ENCODE results near the gene IL17C. TPM values are rescaled to one million over a fixed set of nuclear protein-coding genes. Genes with fewer than 3 reads are reported as not detected.

IL17C gene, protein sequence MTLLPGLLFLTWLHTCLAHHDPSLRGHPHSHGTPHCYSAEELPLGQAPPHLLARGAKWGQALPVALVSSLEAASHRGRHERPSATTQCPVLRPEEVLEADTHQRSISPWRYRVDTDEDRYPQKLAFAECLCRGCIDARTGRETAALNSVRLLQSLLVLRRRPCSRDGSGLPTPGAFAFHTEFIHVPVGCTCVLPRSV
- polyA plus RNA-seq (ENCODE audit: insufficient read depth in 1 of 5, insufficient read length in 5 of 5, low replicate concordance in 1 of 5) = under 1 TPM in 1 of 5 donors, not detected in 4; 0.10 TPM
- long read RNA-seq, donor 1 = 0 reads
- long read RNA-seq, donor 2 = 0 reads
- long read RNA-seq, donor 3 = 0 reads
- long read RNA-seq, donor 4 = 0 reads
- long read RNA-seq, donor 5 = 0 reads
- long read RNA-seq, donor 6 = 0 reads
- long read RNA-seq, donor 7 = 0 reads
- long read RNA-seq, donor 8 = 0 reads

DNA sequence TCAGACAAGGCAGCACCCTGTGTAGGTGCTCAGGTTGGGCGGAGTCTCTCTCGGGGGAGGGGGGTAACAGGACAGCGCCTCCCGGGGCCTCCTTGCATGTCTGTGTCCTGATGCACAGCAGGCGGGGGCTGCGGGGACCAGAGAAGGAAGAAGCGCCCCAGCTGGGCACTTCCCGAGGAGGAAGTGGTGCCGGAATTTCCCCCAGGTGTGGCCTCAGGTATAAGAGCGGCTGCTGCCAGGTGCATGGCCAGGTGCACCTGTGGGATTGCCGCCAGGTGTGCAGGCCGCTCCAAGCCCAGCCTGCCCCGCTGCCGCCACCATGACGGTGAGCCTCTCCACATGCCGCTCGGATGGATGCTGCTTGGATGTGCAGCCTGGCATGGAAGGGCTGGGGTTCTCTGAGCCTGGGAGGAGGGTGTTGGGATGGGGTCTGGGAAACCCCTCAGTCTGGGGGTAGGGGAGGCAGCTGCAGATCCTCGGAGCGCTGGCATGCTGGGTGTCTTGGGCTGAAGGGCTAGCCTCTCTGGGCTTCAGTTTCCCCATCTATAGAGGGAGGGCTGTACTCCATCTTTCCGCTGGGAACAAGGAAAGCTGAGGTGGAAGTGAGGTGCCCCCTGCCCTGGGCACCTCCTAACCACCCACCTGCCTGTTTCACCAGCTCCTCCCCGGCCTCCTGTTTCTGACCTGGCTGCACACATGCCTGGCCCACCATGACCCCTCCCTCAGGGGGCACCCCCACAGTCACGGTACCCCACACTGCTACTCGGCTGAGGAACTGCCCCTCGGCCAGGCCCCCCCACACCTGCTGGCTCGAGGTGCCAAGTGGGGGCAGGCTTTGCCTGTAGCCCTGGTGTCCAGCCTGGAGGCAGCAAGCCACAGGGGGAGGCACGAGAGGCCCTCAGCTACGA, at the start of gene IL17C:
Gene IL17C, plus strand, starts transcription at position 250 of the 908 bp plus-strand sequence. Its CDS starts 70 bp downstream, at position 320.
- DNase-seq = no peak

DNA sequence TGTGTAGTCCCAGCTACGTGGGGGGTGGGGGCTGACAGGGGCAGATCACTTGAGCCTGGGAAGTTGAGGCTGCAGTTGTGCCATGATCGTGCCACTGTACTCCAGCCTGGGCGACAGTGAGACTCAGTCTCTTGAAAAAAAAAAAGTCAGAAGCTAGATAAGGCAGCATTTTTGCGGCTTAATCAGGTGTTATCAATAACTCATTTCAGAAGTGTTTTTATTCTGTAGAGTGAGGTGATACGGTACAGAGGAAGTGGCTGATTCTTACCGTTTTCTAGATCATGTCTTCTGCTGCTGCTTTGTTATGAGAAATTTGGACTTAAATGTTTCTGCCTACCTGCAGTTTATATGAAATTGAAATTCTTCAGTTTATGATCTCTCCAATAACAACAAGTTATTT, 49.6 kb upstream of the IL17C start:
- DNase-seq = no peak

DNA sequence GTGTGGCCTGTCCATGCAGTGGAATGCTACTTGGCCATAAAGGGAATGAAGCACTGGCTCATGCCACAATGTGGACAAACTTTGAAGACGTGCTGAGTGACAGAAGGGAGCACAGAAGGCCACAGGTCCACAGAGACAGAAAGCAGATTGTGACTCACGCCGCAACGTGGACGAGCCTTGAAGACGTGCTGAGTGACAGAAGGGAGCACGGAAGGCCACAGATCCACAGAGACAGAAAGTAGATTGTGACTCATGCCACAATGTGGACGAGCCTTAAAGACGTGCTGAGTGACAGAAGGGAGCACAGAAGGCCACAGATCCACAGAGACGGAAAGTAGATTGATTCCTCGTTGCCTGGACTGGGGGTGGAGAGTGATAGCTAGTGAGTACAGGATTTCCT, 48.9 kb upstream of the IL17C start:
- no peak for DNase-seq

DNA sequence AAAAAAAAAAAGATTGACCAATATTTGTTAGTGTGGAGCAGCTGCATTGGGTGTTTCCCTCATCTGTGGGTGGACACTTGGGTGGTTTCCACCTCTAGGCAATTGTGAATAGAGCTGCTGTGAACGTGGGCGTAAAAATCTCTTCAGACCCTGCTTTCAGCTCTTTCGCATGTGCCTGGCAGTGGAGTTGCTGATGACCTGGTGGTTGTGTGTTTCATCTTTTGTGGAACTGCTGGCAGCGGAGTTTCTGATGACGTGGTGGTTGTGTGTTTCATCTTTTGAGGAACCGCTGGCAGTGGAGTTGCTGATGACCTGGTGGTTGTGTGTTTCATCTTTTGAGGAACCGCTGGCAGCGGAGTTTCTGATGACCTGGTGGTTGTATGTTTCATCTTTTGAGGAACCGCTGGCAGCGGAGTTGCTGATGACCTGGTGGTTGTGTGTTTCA, 46.8 kb upstream of the IL17C start:
- DNase-seq = no peak

DNA sequence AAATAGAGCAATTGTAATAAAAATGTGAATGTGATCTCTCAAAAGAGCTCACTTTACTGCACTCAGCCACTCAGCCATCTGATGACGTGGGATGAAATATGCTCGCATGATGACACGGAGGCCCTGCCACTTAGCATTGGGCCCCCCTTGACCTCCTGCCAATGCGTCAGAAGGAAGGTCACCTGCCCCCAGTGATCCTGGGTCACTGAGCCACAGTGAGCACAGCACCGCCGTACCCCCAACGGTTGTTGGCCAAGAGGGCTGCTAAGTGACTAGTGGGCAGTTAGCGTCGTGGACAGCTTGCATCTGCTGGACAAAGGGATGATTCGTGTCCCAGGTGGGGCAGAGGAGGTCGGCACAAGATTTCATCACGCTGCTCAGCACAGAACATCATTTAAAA, 45.3 kb upstream of the IL17C start:
- DNase-seq = no peak

DNA sequence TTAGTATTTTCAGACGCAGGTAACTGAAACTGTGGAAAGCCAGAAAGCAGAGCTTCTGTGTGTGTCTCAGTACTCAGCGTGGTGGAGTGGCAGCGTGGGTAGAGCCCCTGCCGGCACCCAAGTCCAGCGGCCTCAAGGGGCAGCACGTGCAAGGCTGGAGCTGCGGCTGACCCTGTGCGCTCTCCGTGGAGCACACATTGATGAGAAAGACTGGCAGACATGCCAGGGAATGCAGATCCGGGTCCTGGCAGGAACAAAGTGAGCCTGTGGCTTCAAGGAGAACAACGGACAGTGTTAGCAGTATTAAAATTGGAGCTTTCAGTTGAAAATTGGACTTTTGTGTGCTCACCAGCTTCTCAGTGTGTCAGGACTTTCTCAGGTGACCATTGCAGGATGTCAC, 44.9 kb upstream of the IL17C start:
- DNase-seq = no peak

DNA sequence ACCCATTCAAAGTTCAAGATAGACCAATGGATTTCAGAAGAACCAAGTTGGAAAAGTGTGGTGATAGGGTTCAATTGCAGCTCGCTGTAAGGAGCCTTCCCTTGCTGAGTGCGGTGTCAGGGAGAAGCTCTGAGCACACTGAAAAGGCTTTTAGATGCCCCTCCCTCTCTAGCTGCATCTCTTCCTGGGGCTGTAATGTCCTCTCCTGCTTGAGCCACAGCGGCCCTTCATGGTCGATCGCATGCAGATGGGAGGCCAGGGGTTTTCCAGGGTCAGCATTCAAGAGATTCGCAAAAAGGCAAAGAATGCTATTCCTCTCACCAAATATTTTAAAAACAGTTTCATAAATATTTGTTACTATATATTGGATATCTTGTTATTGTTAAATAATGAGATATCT, 44.5 kb upstream of the IL17C start:
- DNase-seq = no peak

DNA sequence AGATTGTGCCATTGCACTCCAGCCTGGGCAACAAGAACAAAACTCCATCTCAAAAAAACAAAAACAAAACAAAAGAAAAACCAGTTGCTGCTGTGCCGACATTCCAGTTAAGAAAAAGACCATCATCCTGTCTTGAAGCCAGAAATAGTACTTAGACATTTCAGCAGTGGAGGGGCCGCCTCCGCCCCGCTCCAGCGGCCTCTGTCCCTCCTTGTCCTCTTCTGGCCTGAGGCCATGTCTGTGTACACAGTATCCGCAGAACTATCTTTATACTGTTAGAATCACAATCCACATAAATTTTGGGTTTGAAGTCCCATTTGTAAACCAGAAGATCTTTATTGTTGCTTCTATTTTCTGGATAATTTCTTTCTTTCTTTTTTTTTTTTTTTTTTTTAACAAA, 43.3 kb upstream of the IL17C start:
- no peak for DNase-seq

DNA sequence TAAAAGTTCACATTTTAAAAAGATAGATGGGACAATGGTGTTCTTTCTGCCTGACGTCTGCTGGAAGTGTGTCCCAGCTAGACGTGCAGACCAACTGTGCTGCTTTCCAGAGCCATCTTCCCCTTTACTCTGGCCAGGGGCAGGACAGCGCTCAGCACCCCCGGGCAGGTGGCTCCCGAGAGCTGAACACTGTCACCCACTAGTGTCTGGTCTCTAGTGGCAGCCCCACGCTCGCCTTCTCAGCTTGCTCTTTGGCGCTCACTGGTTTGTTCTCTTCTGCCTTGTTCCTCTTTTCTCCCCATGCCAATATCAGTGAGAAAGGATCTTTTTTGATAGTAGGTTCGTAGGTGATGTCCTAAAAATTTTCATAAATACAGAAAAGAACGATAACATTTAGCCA, 42.5 kb upstream of the IL17C start:
- no peak for DNase-seq

DNA sequence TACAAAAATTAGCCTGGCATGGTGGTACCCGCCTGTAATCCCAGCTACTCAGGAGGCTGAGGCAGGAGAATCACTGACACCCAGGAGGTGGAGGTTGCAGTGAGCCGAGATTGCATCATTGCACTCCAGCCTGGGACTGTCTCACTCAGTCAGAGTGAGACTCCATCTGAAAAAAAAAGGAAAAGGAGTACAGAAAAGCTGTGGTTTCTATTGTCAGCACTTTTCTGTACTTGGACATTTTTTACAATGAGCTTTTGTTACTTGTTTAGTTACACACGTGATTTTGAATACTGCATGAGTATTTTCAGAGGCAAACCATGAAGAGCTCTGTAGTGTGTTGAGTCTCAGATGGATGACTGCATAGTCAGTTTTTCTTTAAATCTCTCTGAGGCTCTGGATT, 41.9 kb upstream of the IL17C start:
- DNase-seq = no peak

DNA sequence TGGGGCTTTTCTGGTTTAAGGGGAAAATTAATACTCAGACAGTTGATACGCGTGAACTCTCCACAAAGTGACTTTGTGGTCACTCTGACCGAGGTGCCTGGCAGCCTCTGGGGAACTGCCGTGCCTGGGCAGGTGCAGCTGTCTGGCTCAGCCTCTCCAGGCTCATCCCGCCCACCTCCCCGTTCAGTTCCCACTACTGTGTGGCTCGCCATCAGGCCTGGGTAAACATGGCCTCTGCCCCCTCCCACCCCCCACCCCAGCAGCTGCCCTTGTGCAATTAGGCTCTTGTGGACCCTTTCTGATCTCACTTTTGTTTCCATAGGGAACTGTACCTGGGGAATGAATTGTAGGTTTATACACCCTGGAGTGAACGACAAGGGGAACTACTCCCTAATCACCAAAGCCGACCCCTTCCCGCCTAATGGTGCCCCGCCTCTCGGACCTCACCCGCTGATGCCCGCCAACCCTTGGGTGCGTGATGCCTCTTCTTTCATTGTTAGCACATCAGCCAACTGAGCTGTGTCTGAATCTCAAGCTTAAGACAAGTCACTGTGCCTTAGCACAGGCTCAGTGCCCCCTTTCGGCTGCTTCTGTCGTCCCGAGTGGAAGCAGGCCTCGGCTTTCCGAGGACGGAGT, 40.4 kb upstream of the IL17C start:
- DNase-seq = no peak

DNA sequence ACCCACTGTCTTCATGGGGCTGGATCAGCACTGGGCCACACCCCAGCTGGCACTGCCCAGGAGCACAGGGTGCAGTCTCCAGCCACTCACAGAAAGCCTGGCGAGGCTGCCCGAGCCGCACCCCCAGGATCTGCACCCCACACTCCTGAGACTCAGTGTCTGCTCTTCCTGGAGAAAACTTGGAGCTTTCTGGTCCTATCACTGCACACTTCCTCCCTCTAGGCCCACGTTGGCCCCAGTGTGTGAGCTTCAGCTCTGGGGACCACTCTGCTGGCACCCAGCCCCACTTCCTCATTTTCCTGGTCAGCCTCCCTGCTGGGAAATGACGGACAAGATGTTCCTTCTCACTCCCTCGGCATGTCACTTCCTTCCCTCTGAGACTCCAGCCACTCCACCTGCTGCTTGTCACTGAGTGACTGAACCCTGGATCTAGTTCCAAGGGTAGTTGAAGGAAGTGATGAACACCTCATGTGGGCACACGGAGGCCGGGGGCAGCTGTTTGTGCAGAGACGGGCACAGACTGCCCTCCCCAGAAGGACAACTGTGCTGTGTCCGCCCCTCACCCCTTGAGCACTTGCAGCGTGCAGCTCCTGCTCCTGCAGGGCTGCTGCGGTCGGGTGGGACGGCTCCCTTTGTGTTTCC, 39.2 kb upstream of the IL17C start:
- no peak for DNase-seq

DNA sequence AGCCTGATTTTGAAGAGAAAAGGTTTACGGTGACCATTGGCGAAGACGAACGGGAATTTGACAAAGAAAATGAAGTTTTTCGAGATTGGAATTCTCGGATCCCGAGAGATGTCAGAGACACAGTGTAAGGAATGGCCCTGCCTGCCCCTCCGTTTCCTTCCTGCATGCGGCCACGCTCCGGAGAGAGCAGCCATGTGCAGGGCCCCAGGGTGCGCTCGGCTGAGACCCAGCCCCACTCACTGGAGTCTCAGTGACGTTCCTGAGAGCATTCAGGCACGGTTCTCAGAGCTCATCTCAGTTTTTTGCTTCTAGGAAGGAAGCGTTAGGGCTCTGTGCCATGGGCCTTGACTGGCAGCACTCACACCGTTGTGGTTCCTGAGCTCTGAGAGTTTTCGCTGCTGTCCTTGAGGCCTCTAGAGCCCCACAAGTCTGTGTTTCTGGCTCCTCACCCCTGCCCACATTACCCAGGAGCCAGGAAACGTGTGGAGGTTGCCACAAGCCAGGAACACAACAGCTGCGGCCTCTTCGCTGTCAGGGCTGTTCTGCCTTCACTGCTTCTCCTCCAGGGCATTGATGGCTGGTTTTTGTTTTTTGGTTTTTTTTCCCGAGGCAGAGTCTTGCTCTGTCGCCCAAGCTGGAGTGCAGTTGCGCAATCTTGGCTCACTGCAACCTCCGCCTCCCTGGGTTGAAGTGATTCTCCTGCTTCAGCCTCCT, 38.4 kb upstream of the IL17C start:
- no peak for DNase-seq

DNA sequence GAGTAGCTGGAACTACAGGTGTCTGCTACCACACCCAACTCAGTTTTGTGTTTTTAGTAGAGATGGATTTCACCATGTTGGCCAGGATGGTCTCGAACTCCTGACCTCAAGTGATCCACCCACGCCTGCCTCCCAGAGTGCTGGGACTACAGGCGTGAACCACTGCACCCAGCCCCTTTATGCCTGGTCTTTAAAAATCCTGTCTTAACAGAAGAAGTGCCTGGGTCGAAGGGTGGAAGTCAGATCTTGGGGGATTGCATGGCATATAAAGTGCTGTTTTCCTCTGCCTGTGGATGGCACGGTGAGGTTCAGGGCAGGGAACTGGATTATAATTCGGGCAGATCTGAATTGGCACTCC, 37.9 kb upstream of the IL17C start:
- DNase-seq = no peak

DNA sequence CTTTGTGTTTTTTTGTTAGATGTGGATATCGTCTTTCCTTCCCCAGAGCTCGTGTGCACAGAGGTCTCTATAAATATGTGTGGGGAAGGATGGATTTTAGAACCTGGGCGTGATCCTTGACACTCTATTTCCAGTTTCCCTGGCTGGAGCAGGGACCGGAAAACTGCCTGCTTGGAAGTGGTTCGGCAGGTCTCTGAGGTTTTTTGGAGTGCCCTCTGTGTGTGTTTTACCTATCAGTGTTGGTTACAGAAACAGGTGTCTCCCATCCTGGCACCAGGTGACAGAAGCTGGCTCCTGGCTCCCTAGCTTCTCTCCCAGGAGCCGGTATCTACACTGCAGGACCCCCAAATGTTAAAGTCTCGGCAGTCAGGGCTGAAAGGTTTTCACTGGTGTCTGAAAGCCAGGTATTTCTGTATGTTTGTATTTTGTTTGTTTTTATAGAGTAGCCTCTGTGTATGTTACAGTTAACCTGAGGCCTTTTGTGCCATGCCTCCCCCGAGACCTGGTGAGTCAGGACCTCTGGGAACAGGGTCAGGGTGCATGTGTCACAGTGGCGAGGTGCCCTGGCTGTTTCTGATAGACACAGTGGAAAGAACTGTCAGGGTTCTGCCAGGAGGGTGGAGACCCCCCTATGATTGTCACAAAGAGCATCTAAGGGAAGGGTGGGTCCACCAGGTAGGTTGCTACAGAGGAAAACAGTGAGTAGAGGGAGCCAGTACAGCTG, 36.9 kb upstream of the IL17C start:
- no peak for DNase-seq

DNA sequence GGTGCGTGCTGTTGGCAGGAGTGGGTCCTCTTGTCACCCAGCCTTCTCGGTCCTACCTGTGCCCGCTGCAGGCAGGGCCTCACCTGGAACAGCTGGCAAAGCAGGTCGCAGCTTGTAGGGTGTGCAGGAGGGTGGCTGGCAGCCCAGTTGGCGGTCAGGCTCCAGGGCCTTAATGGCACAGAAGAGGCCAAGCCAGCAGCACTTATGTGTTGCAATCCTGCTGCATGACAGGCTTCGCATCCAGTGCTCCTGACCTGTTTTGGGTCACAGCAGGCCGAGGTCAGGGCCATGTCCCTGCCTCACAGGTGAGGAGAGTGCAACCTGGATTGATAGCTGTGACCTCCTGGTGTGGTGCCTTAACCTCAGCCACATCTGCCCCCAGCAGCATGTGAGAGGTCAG, 36.3 kb upstream of the IL17C start:
- DNase-seq = no peak

DNA sequence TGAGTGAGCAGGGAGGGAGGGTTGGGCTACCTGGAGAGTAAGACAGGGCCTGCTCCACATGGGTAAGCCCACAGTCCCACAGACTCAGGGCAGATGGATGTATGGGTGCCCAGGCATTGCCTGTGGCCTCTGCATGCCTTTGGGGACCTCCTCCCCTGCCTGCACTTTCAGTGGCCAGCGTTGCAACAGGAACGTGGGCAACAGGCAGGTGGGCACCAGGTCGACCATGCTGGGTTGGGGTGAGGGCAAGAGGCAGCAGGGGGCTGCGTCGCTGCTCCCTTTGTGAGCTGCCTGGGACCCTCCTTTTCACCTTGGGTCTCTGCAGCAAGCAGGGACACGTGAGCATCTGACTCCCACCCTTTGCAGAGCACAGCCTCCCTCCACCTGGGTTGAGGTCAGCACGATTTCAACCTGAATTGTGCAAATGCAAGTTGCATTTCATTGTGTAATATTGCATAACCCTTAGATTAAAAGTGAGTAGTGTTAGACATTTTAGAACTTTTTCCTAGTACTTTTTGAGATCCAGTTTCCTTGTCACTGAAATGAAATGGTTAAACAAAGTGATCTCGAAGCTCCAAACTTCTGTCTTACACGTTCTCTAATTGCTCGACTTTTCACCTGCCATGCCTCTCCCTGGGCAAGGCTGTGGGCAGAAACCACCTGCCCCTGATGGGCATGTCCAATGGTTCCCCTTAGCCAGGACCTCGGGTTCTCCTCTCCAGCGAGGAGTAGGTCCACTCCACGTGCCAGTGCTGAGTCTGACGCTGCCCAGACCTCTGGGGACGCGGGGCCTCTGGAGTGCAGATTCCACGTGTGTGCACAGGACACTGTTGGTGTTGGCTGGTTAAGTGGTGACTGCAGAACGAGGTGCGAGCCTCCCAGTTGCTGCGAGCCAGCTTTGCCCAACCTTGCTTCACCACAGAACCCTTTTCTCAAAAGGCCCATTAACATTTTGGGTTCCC, 32.9 kb upstream of the IL17C start:
- DNase-seq = no peak

DNA sequence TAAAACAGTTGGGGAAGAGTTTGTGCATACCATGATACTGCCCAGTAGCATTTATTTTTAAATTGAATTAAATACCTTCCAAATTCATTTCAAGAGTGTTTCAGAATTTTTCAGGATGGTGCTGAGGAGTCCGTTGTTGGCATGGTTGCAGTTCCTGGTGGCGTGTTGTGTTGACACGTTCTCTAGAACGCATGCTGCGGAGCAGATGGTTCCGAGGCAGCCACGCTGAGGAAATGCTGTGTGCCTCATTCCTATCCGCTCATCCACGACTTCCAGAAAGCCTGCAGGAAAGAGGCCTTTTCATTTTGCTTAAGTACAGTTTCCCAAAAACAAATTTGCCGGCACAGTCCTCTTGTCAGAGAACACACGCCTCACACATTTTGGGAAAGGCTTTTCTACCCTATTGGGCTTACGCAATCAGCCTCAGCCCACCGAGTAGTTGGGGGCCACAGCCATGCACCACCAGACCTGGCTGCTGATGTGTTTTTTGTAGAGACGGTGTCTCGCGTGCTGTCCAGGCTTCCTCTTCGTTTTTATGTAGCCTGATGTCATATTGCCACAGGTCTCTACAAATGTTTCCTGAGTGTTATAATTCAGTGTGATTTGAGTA, 32.1 kb upstream of the IL17C start:
- DNase-seq = no peak

DNA sequence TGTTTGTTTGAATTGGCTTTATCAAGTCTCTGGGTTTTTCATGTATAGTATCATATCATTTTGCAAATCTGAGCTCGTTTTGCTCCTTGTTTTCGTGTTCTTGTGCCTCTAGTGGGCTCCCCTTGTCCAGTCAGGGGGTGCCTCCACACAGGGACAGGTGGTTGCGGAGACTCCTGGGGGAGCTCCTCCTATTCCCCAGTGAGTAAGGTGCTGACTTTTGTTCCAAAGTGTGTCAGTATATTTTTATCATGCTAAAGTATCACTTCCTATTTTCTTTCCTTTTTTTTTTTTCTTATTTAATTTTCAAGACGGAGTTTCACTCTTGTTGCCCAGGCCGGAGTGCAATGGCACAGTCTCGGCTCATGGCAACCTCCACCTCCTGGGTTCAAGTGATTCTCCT, 30.3 kb upstream of the IL17C start:
- no peak for DNase-seq

Measured in right lung (tissue), 10 donors.